ENCODE results near the gene NT5C1B. TPM values are rescaled to one million over a fixed set of nuclear protein-coding genes. Genes with fewer than 3 reads are reported as not detected.
A peak's percentile ranks its signal among the peaks of the same experiment; 100 is the strongest.

Gene NT5C1B
- total RNA-seq, 1 donor from 2014 or later: not detected

DNA sequence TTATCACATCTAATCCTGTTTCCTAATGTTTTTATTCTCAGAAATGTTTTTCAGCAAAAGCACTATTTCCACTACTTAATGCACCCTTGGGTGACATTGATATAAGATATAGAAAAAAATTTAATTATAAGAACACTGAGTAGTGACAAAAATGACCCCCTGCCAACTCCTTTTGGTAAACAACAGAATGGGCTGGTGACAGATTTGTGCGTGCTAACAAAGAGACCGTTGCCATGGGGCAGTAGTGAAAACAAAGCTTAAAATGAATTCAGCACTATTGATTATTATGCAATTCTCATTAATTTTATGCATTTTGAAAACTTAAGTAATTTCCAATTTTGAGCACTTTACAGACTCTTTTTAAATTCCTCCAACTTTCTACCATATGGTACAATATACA is 62.0 kb downstream of the NT5C1B start:
- Mint-ChIP-seq H3K27me3 (ENCODE audit: low read depth) (peaks cover 14% of the 10 kb centered on the region), H3K9me3 (no peaks in the 10 kb centered on the region), H3K4me1 (peaks cover 11% of the 10 kb centered on the region), H3K36me3 (no peaks in the 10 kb centered on the region), H3K27ac (no peak overlapping the region), H3K4me3 (no peak overlapping the region)
- TF ChIP-seq, protein P1, sequence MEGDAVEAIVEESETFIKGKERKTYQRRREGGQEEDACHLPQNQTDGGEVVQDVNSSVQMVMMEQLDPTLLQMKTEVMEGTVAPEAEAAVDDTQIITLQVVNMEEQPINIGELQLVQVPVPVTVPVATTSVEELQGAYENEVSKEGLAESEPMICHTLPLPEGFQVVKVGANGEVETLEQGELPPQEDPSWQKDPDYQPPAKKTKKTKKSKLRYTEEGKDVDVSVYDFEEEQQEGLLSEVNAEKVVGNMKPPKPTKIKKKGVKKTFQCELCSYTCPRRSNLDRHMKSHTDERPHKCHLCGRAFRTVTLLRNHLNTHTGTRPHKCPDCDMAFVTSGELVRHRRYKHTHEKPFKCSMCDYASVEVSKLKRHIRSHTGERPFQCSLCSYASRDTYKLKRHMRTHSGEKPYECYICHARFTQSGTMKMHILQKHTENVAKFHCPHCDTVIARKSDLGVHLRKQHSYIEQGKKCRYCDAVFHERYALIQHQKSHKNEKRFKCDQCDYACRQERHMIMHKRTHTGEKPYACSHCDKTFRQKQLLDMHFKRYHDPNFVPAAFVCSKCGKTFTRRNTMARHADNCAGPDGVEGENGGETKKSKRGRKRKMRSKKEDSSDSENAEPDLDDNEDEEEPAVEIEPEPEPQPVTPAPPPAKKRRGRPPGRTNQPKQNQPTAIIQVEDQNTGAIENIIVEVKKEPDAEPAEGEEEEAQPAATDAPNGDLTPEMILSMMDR (IDR thresholded peaks at IDR 0.05; ENCODE audit: unreplicated experiment): no peak
- DNase-seq (ENCODE audit: low spot score in 2 of 2, unreplicated experiment in 2 of 2): no peak

DNA sequence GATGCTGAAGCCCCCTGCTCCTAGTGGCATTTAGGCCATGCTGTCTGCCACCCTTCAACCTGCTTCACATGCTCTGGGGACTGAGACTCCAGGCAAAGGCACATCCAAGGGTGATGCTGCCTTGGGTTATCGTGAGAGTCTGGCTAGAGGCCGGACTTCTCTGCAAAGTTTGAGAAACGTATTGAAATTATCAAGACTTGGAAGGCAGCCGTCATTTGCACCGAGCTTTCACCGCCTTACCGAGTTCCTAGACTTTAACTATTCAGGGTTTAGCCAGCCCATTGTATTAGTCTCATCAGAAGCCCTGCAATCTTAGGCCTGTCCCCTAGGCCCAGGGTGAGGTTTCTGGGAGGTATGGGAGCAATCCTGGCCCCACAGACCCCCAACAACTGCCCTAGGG is 62.9 kb downstream of the NT5C1B start:
- H3K27ac Mint-ChIP-seq: peak overlapping the region; percentile 42
- TF ChIP-seq, protein P1 (IDR thresholded peaks at IDR 0.05; ENCODE audit: unreplicated experiment): no peak
- peaks cover 17% of the 10 kb centered on the region for H3K27me3 Mint-ChIP-seq (ENCODE audit: low read depth)

DNA sequence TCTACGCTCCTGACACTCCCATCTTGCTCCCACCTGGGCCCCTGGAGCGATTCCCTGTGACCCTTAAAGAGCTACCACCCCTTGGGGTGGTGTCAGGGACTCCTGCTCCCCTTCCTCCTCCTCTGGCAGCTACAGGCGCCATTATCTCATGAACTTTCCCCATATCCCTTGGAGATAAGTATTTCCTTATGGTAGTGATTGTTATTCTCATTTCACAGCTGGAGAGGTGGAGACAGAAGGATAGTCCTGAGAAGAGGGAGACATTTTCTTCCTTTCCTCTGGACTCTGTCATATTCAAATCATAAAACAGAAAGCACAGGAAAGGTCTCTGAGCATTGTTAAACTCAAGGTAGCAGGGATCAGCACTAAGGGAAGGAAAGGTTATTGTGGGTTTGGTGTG is 63.5 kb downstream of the NT5C1B start:
- TF ChIP-seq, protein P1 (IDR thresholded peaks at IDR 0.05; ENCODE audit: unreplicated experiment): no peak
- Mint-ChIP-seq H3K27me3 (ENCODE audit: low read depth) (peaks cover 18% of the 10 kb centered on the region), H3K4me3 (no peak overlapping the region), H3K4me1 (peaks cover 11% of the 10 kb centered on the region), H3K36me3 (no peaks in the 10 kb centered on the region), H3K9me3 (no peaks in the 10 kb centered on the region), H3K27ac (peak overlapping the region; percentile 0)
- DNase-seq (ENCODE audit: low spot score in 2 of 2, unreplicated experiment in 2 of 2): no peak

More for the DNA sequence above, 62.9 kb downstream of the NT5C1B start:
- H3K36me3 Mint-ChIP-seq: no peaks in the 10 kb centered on the region
- H3K9me3 Mint-ChIP-seq: no peaks in the 10 kb centered on the region
- H3K4me3 Mint-ChIP-seq: no peak overlapping the region
- H3K4me1 Mint-ChIP-seq: peaks cover 11% of the 10 kb centered on the region
- no peak for DNase-seq (ENCODE audit: low spot score in 2 of 2, unreplicated experiment in 2 of 2)

DNA sequence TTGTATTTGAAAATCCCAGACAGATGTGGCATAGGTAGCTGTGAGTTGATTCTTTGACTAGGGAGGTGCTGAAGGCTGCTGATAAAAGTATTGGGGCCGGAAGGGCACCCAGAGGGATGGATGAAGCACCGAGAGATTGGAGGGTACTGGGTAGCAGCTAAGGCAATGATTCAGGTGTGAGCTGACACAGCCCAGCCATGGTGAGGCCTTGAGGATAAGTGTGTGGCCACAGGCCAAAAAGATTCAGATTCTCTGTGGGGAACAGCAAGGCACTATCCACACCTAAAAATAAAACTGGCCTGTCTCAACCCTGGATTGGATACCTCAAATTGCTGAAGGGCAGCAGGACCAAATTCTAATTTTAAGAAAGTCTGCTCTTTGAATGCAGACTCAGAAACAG is 64.1 kb downstream of the NT5C1B start:
- Mint-ChIP-seq H3K9me3 (no peaks in the 10 kb centered on the region), H3K27me3 (ENCODE audit: low read depth) (peaks cover 15% of the 10 kb centered on the region), H3K4me3 (no peak overlapping the region), H3K27ac (no peak overlapping the region), H3K36me3 (no peaks in the 10 kb centered on the region), H3K4me1 (peaks cover 13% of the 10 kb centered on the region)
- no peak for DNase-seq (ENCODE audit: low spot score in 2 of 2, unreplicated experiment in 2 of 2)
- TF ChIP-seq, protein P1 (IDR thresholded peaks at IDR 0.05; ENCODE audit: unreplicated experiment): no peak

DNA sequence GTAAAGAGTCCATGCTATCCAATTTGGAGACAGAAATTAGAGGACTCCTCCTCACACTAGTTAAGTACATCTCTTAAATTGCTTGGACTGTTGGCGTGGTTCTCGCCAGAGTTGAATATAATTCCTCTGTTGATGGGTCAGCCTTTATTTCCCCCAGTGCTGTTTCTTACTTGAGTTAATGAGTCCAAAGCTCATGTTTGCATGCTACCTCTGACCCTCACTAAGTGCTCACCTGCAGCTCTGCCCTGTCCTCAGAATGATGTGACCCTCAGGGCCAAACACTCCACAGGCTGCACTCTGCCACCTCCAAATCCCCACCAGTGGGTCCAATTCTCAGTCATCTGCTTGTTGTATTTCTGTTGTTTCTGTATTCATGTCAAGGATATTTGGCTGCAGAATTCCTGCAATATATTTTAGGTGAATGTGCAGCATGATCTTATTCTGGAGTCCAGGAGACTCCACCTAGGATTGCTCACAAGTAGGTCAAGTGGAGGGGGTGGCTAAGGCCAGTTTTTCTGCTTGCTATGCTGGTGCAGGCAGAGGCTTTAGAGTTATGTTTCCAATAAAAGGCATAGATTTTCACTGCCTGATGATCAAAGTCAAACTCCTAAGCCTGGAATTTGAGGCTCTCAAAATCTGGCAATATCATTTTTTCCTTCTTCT is 66.8 kb downstream of the NT5C1B start:
- Mint-ChIP-seq H3K4me1 (peaks cover 33% of the 10 kb centered on the region), H3K9me3 (no peaks in the 10 kb centered on the region), H3K27me3 (ENCODE audit: low read depth) (peaks cover 6% of the 10 kb centered on the region), H3K4me3 (no peak overlapping the region), H3K27ac (no peak overlapping the region), H3K36me3 (no peaks in the 10 kb centered on the region)
- TF ChIP-seq, protein P1 (IDR thresholded peaks at IDR 0.05; ENCODE audit: unreplicated experiment): no peak
- DNase-seq (ENCODE audit: low spot score in 2 of 2, unreplicated experiment in 2 of 2): no peak
